OCI-LY7 (cell line): ENCODE data around the gene CXCR6. TPM values are rescaled to one million over a fixed set of nuclear protein-coding genes. Genes with fewer than 3 reads are reported as not detected.

Source experiments
- BruUV-seq: library from RNA; stranded (reverse); fragments of 400-500 nt; replicated peaks from 2 replicates; lab custom pipeline; 2021; lab: Mats Ljungman, UMichigan
- CTCF ChIA-PET: fragments of 300-600 bp; sonication (Branson Sonifier 250); formaldehyde crosslinking; loops from one replicate; lab custom pipeline; 2022; ENCODE audit warnings: antibody characterized with exemption; ENCODE audit not compliant: unreplicated experiment; lab: Charles Lee
- POLR2A ChIA-PET: fragments of 300-600 bp; sonication (Branson Sonifier 250); formaldehyde crosslinking; loops from one replicate; lab custom pipeline; 2022; ENCODE audit warnings: antibody characterized with exemption; lab: Charles Lee
- DNase-seq: peaks from one replicate; pipeline ENCODE4 v3.0.0-alpha.2; 2015; ENCODE audit warnings: low spot score
- H2AFZ ChIP-seq: fragments of 200-600 bp; sonication (generic), shearing (Covaris generic); 2 replicates; pipeline ENCODE4 v1.6.1; 2014; ENCODE audit warnings: mild to moderate bottlenecking, antibody characterized with exemption, low read length, moderate library complexity
- H3K27ac ChIP-seq: fragments of 200-600 bp; sonication (generic); 2 replicates; pipeline ENCODE4 v1.5.1; 2014; ENCODE audit warnings: mixed run types, low read depth, mild to moderate bottlenecking, moderate library complexity, low read length, inconsistent platforms; ENCODE audit not compliant: poor library complexity, severe bottlenecking
- H3K36me3 ChIP-seq: fragments of 200-600 bp; sonication (generic); 2 replicates; pipeline ENCODE4 v1.6.1; 2014; ENCODE audit warnings: mild to moderate bottlenecking, antibody characterized with exemption, low read length, moderate library complexity, mixed read lengths; ENCODE audit not compliant: insufficient read depth
- H3K4me1 ChIP-seq: fragments of 200-600 bp; sonication (generic); 2 replicates; pipeline ENCODE4 v1.5.1; 2014; ENCODE audit warnings: mild to moderate bottlenecking, low read length; ENCODE audit not compliant: insufficient read depth, poor library complexity, severe bottlenecking
- H3K4me2 ChIP-seq: fragments of 200-600 bp; sonication (generic); 2 replicates; pipeline ENCODE4 v1.6.1; 2014; ENCODE audit warnings: mild to moderate bottlenecking, low read length
- H3K4me3 ChIP-seq: fragments of 200-600 bp; sonication (generic); 2 replicates; pipeline ENCODE4 v1.5.1; 2014; ENCODE audit warnings: mild to moderate bottlenecking, low read depth, low read length; ENCODE audit not compliant: poor library complexity, severe bottlenecking
- H3K79me2 ChIP-seq: fragments of 200-600 bp; sonication (generic); 2 replicates; pipeline ENCODE4 v1.6.1; 2016; ENCODE audit warnings: low read depth, mild to moderate bottlenecking, low read length, moderate library complexity, mixed read lengths; ENCODE audit not compliant: insufficient read depth
- H3K9me2 ChIP-seq: fragments of 200-600 bp; sonication (generic); 2 replicates; pipeline ENCODE4 v1.6.1; 2016; ENCODE audit warnings: mild to moderate bottlenecking, low read length, mixed read lengths; ENCODE audit not compliant: insufficient read depth
- H3K9me3 ChIP-seq: fragments of 200-600 bp; sonication (generic); 2 replicates; pipeline ENCODE4 v1.6.1; 2014; ENCODE audit warnings: mild to moderate bottlenecking, mixed run types, low read length, mixed read lengths
- H4K20me1 ChIP-seq: fragments of 200-600 bp; sonication (generic); 2 replicates; pipeline ENCODE4 v1.6.1; 2014; ENCODE audit warnings: mild to moderate bottlenecking, antibody characterized with exemption, low read length, moderate library complexity, mixed read lengths; ENCODE audit not compliant: insufficient read depth
- EZH2phosphoT487 ChIP-seq: fragments of 200-600 bp; sonication (generic); IDR thresholded peaks from 2 replicates; pipeline ENCODE4 v1.6.1; 2018; ENCODE audit warnings: low read depth, borderline replicate concordance, mild to moderate bottlenecking, mixed run types, antibody characterized with exemption, low read length, moderate library complexity, mixed read lengths
- intact Hi-C: fragments of 100-400 bp; cut with micrococcal nuclease; formaldehyde crosslinking; loops from one replicate; pipeline ENCODE4 v1.10.0; 2022; ENCODE audit not compliant: unreplicated experiment
- small RNA-seq: library from RNA; depleted of rRNA; stranded (forward); fragments of <200 nt; gene quantifications from one replicate; pipeline ENCODE3, GENCODE V24; 2014
- total RNA-seq, 2 experiments: library from RNA; depleted of rRNA in 1 of 2; stranded (reverse); fragments of >200 nt in 1 of 2; shearing (Covaris generic) in 1 of 2; gene quantifications; 2 replicates each; pipeline ENCODE4 v1.2.3, GENCODE V29; 2014 to 2022
- TF ChIP-seq, protein P1 (sequence below): fragments of 200-600 bp; sonication (generic); conservative IDR thresholded peaks from 2 replicates; pipeline ENCODE4 v1.5.1; 2014; ENCODE audit warnings: mild to moderate bottlenecking, antibody characterized with exemption, low read length, moderate library complexity, mixed read lengths

The CXCR6 gene
- total RNA-seq, 2 experiments from 2014 or later = not detected

DNA sequence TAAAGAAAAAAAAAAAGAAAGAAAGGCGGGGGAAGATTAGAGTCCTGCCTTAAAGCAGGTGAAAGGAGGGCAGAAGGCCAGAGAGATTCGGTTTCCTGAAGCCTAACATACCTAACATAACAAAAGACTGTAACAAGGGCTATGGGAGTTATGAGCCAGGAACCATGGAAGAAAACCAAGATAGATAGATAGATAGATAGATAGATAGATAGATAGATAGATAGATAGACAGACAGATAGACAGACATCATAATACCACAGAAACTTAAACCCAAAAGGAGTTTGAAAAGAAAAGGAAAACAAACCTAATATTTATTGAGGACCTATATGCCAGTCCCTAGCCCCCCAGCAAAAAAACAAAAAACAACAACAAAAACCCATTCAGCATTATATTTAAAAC lies 54.7 kb downstream of the CXCR6 start:
- Histone ChIP-seq H3K36me3 (no peaks in the 10 kb centered on the region), H4K20me1 (no peaks in the 10 kb centered on the region), H3K4me2 (no peak overlapping the region), H3K27ac (no peak overlapping the region), H3K4me1 (peaks cover 20% of the 10 kb centered on the region), H3K79me2 (peaks cover 20% of the 10 kb centered on the region; the same call in 1 of the 2 replicates), H3K9me2 (no peaks in the 10 kb centered on the region), H3K4me3 (no peak overlapping the region), H3K9me3 (no peaks in the 10 kb centered on the region), H2AFZ (no peak overlapping the region)
- TF ChIP-seq, protein P1, sequence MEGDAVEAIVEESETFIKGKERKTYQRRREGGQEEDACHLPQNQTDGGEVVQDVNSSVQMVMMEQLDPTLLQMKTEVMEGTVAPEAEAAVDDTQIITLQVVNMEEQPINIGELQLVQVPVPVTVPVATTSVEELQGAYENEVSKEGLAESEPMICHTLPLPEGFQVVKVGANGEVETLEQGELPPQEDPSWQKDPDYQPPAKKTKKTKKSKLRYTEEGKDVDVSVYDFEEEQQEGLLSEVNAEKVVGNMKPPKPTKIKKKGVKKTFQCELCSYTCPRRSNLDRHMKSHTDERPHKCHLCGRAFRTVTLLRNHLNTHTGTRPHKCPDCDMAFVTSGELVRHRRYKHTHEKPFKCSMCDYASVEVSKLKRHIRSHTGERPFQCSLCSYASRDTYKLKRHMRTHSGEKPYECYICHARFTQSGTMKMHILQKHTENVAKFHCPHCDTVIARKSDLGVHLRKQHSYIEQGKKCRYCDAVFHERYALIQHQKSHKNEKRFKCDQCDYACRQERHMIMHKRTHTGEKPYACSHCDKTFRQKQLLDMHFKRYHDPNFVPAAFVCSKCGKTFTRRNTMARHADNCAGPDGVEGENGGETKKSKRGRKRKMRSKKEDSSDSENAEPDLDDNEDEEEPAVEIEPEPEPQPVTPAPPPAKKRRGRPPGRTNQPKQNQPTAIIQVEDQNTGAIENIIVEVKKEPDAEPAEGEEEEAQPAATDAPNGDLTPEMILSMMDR = no peak
- no peak for TF ChIP-seq EZH2phosphoT487
- DNase-seq = no peak
- ChIA-PET CTCF (no interaction called here), POLR2A (no interaction called here)
- no TSS peak for BruUV-seq
- intact Hi-C loops = no loop called here

Small RNAs within 50 kb of the gene (small RNA-seq; reads per million reads assigned to genes)
- gene RF00019 = not detected

Other genes starting within 250 kb of the CXCR6 start
- gene SLC6A20, start 146.9 kb upstream of the CXCR6 start, total RNA-seq (2014; rRNA removed; shearing (Covaris generic)) = not detected in 2 replicates
- gene SLC6A20, start 146.9 kb upstream of the CXCR6 start, total RNA-seq (2022) = not detected in 2 replicates
- 3.2 and 4.5 TPM in 2 replicates for gene LZTFL1, start 101.3 kb upstream of the CXCR6 start, total RNA-seq (2014; rRNA removed; shearing (Covaris generic))
- gene LZTFL1, start 101.3 kb upstream of the CXCR6 start, total RNA-seq (2022) = 8.7 and 9.7 TPM in 2 replicates
- gene CCR9, start 56.9 kb upstream of the CXCR6 start, total RNA-seq (2014; rRNA removed; shearing (Covaris generic)) = not detected in 2 replicates
- gene CCR9, start 56.9 kb upstream of the CXCR6 start, total RNA-seq (2022) = 0.32 TPM in 1 of 2 replicates, not detected in the other
- gene FYCO1, start 52.4 kb downstream of the CXCR6 start, total RNA-seq (2014; rRNA removed; shearing (Covaris generic)) = 7.0 and 9.4 TPM in 2 replicates
- 15.2 and 15.9 TPM in 2 replicates for gene FYCO1, start 52.4 kb downstream of the CXCR6 start, total RNA-seq (2022)
- gene XCR1, start 84.0 kb downstream of the CXCR6 start, total RNA-seq (2014; rRNA removed; shearing (Covaris generic)) = not detected in 2 replicates
- not detected in 2 replicates for gene XCR1, start 84.0 kb downstream of the CXCR6 start, total RNA-seq (2022)